GM12801 (cell line): ENCODE measurements around the gene DSC2.

Source experiments
- CTCF ChIP-seq: IDR thresholded peaks from one replicate; pipeline ENCODE4 v1.5.1; 2011; ENCODE audit warnings: control low read depth; ENCODE audit not compliant: insufficient read length; ENCODE audit errors: extremely low read depth

The DSC2 gene

GRCh38 chr18:31042406-31043181 is 59.6 kb downstream of the DSC2 start, which contains the start of gene DSC3:
Gene DSC3 (minus strand): TSS chr18:31042742. CDS start chr18:31042660, 82 bp downstream.
- TF ChIP-seq CTCF: no peak

GRCh38 chr18:31042084-31042405 is 60.2 kb downstream of the DSC2 start:
- no peak for TF ChIP-seq CTCF

GRCh38 chr18:31041271-31042083 is 60.7 kb downstream of the DSC2 start:
- no peak for TF ChIP-seq CTCF

GRCh38 chr18:31040686-31041270 is 61.4 kb downstream of the DSC2 start:
- no peak for TF ChIP-seq CTCF

- no peak for TF ChIP-seq CTCF
Observed at GRCh38 chr18:31039426-31039825, 62.8 kb downstream of the DSC2 start.

- TF ChIP-seq CTCF: no peak
Observed at GRCh38 chr18:31034541-31034940, 67.7 kb downstream of the DSC2 start.

GRCh38 chr18:31030574-31031278 is 71.5 kb downstream of the DSC2 start:
- no peak for TF ChIP-seq CTCF
